Mesendoderm (in vitro differentiated cells): ENCODE measurements around the gene CREB3L1.
"Not testable (repeated sequence)": the region's sequence is repeated elsewhere in the genome, so short reads cannot be mapped to it uniquely, and the experiment has no call there.

Experiments used
- DNase-seq: peaks from one replicate; pipeline ENCODE4 v3.0.0; 2013
- H2AK5ac ChIP-seq: 2 replicates; pipeline ENCODE4 v1.6.1; 2013; ENCODE audit warnings: low read length, inconsistent platforms
- H2BK120ac ChIP-seq: 2 replicates; pipeline ENCODE4 v1.6.1; 2013; ENCODE audit warnings: low read depth, mild to moderate bottlenecking, low read length, moderate library complexity, mixed read lengths
- H2BK15ac ChIP-seq: replicated peaks from 2 replicates; pipeline ENCODE4 v1.6.1; 2013; ENCODE audit warnings: low read depth, mild to moderate bottlenecking, moderate library complexity
- H2BK5ac ChIP-seq: 2 replicates; pipeline ENCODE4 v1.6.1; 2013; ENCODE audit warnings: low read length, inconsistent platforms
- H3K18ac ChIP-seq: 2 replicates; pipeline ENCODE4 v1.6.1; 2013; ENCODE audit warnings: mild to moderate bottlenecking, low read length, mixed read lengths
- H3K23ac ChIP-seq: one replicate; pipeline ENCODE4 v1.6.1; 2013; ENCODE audit warnings: low read length
- H3K27ac ChIP-seq: 2 replicates; pipeline ENCODE4 v1.5.1; 2013; ENCODE audit warnings: low read depth, mild to moderate bottlenecking, inconsistent platforms, low read length, moderate library complexity
- H3K27me3 ChIP-seq: 2 replicates; pipeline ENCODE4 v1.6.1; 2013; ENCODE audit warnings: low read length, control low read depth, mild to moderate bottlenecking, inconsistent platforms; ENCODE audit not compliant: insufficient read depth, poor library complexity
- H3K36me3 ChIP-seq: 2 replicates; pipeline ENCODE4 v1.6.1; 2013; ENCODE audit warnings: low read length, inconsistent platforms; ENCODE audit not compliant: control insufficient read depth, insufficient read depth
- H3K4ac ChIP-seq: one replicate; pipeline ENCODE4 v1.6.1; 2013; ENCODE audit warnings: low read depth, mild to moderate bottlenecking, low read length, moderate library complexity
- H3K4me1 ChIP-seq: 2 replicates; pipeline ENCODE4 v1.6.1; 2013; ENCODE audit warnings: low read depth, low read length, inconsistent platforms; ENCODE audit not compliant: control insufficient read depth
- H3K4me2 ChIP-seq: 2 replicates; pipeline ENCODE4 v1.6.1; 2013; ENCODE audit warnings: low read length
- H3K4me3 ChIP-seq: 2 replicates; pipeline ENCODE4 v1.5.1; 2013; ENCODE audit warnings: mild to moderate bottlenecking, low read length
- H3K56ac ChIP-seq: one replicate; pipeline ENCODE4 v1.6.1; 2013; ENCODE audit warnings: low read length
- H3K79me1 ChIP-seq: 2 replicates; pipeline ENCODE4 v1.6.1; 2013; ENCODE audit warnings: low read length, inconsistent platforms
- H3K79me2 ChIP-seq: 2 replicates; pipeline ENCODE4 v1.6.1; 2013; ENCODE audit warnings: mild to moderate bottlenecking, low read length; ENCODE audit not compliant: control insufficient read depth, insufficient read depth
- H3K9ac ChIP-seq: 2 replicates; pipeline ENCODE4 v1.6.1; 2013; ENCODE audit warnings: low read length, inconsistent platforms
- H4K5ac ChIP-seq: one replicate; pipeline ENCODE4 v1.6.1; 2013; ENCODE audit warnings: low read length
- H4K8ac ChIP-seq: one replicate; pipeline ENCODE4 v1.6.1; 2013; ENCODE audit warnings: low read depth, mild to moderate bottlenecking, control low read depth, low read length, moderate library complexity
- WGBS: extraction: QIAGEN DNeasy Blood & Tissue Kit; methylation state at CpG from one replicate; pipeline ENCODE4 v1.1.7; 2013; ENCODE audit warnings: low lambda C conversion rate, missing lambda C conversion rate; ENCODE audit not compliant: insufficient coverage; ENCODE audit errors: extremely low coverage; 5-methylcytosine and 5-hydroxymethylcytosine counted together

Gene CREB3L1

GRCh38 chr11:46259347-46259746, 18.1 kb upstream of the CREB3L1 start:
- not testable (repeated sequence) for H3K9ac ChIP-seq, H2BK120ac ChIP-seq, H3K79me2 ChIP-seq, H3K79me1 ChIP-seq, H3K4me3 ChIP-seq, H3K27ac ChIP-seq, H2BK5ac ChIP-seq, H3K4me2 ChIP-seq, H3K4me1 ChIP-seq, H2AK5ac ChIP-seq, H3K36me3 ChIP-seq, H3K18ac ChIP-seq, H2BK15ac ChIP-seq, H3K4ac ChIP-seq, H3K27me3 ChIP-seq, DNase-seq, H3K23ac ChIP-seq, H4K8ac ChIP-seq, H4K5ac ChIP-seq, H3K56ac ChIP-seq
- WGBS = no CpG with 5 or more reads among the region's 5 CpGs

DNA sequence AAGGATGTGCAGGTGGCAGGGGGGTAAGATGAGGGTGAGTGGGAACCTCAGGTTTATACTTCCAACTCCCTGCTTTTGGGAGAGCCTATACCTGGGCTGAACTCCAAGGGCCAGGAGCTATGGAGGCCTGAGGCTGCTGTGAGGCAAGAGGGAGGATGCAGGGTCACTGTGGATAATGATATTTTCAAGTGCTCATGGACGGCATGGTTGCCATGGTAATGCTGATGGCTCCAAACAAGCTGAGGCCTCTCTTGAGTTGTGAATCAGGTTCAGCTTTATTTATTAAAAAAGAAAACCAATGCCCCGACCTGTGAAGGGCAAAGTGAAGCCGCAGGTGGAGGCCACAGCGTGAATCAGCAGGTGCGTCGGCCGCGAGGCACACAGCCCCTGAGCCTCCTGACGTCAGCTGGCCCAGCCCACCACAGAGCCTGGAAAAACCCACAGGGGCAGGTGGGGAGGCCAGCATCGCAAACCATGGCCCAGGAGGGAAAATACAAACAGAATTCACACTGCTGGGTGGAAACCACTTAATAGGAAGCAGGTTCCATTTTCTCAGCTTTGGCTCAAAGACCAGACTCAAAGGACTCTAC, 17.4 kb upstream of the CREB3L1 start:
- Histone ChIP-seq H4K8ac (no peak overlapping the region), H3K79me1 (no peaks in the 10 kb centered on the region), H3K23ac (no peak overlapping the region), H2BK5ac (no peak overlapping the region), H3K4ac (no peak overlapping the region), H3K79me2 (no peaks in the 10 kb centered on the region), H3K36me3 (no peaks in the 10 kb centered on the region), H2BK15ac (no peak overlapping the region), H3K27me3 (no peaks in the 10 kb centered on the region), H3K18ac (no peak overlapping the region), H2BK120ac (no peak overlapping the region), H3K4me2 (no peak overlapping the region), H2AK5ac (no peak overlapping the region), H3K56ac (no peak overlapping the region), H3K4me1 (no peaks in the 10 kb centered on the region), H3K4me3 (no peak overlapping the region), H4K5ac (no peak overlapping the region), H3K9ac (no peak overlapping the region), H3K27ac (no peak overlapping the region)
- no peak for DNase-seq
- WGBS = no CpG with 5 or more reads among the region's 10 CpGs

DNA sequence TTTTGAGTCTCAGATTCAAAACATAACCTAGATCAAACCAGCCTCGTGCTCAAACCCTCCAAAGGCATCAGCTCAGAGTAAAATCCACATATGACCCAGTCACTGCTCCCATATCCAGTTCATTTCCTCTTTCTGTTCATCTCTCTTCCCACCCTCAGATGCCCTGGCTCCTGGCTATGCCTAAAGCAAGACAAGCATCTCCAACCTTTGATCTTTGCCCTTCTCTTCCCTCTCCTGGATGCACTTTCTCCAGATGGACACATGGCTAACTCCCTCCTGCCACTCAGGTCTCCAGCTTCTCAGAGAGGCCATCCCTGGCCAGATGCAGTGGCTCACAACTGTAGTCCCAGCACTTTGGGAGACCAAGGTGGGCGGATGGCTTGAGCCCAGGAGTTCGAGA, 14.3 kb upstream of the CREB3L1 start:
- WGBS = no CpG with 5 or more reads among the region's 3 CpGs
- H3K4ac ChIP-seq = no peak overlapping the region
- H2BK5ac ChIP-seq = no peak overlapping the region
- no peaks in the 10 kb centered on the region for H3K79me2 ChIP-seq
- no peak overlapping the region for H4K5ac ChIP-seq
- H3K4me2 ChIP-seq = no peak overlapping the region
- no peak overlapping the region for H2BK15ac ChIP-seq
- no peak overlapping the region for H3K56ac ChIP-seq
- H3K36me3 ChIP-seq = no peaks in the 10 kb centered on the region
- H3K27ac ChIP-seq = no peak overlapping the region
- H3K9ac ChIP-seq = no peak overlapping the region
- no peak for DNase-seq
- H3K4me3 ChIP-seq = no peak overlapping the region
- no peak overlapping the region for H3K23ac ChIP-seq
- no peaks in the 10 kb centered on the region for H3K4me1 ChIP-seq
- H3K18ac ChIP-seq = no peak overlapping the region
- H4K8ac ChIP-seq = no peak overlapping the region
- H3K79me1 ChIP-seq = no peaks in the 10 kb centered on the region
- no peak overlapping the region for H2BK120ac ChIP-seq
- no peak overlapping the region for H2AK5ac ChIP-seq
- H3K27me3 ChIP-seq = no peaks in the 10 kb centered on the region

- whole genome bisulfite sequencing = no CpG with 5 or more reads among the region's 4 CpGs
- Histone ChIP-seq H3K4me2 (no peak overlapping the region), H2BK5ac (no peak overlapping the region), H3K4me1 (no peaks in the 10 kb centered on the region), H2BK120ac (no peak overlapping the region), H3K79me2 (no peaks in the 10 kb centered on the region), H3K9ac (no peak overlapping the region), H2AK5ac (no peak overlapping the region), H3K27ac (no peak overlapping the region), H2BK15ac (no peak overlapping the region), H4K5ac (no peak overlapping the region), H3K79me1 (no peaks in the 10 kb centered on the region), H3K4me3 (no peak overlapping the region), H3K4ac (no peak overlapping the region), H3K18ac (no peak overlapping the region), H4K8ac (no peak overlapping the region), H3K56ac (no peak overlapping the region), H3K27me3 (no peaks in the 10 kb centered on the region), H3K36me3 (no peaks in the 10 kb centered on the region), H3K23ac (no peak overlapping the region)
- no peak for DNase-seq
Measured at GRCh38 chr11:46264030-46264429, 13.4 kb upstream of the CREB3L1 start.

GRCh38 chr11:46264976-46265375, 12.5 kb upstream of the CREB3L1 start:
- Histone ChIP-seq H4K8ac (no peak overlapping the region), H3K4ac (no peak overlapping the region), H2BK5ac (no peak overlapping the region), H3K4me1 (no peaks in the 10 kb centered on the region), H4K5ac (no peak overlapping the region), H3K27me3 (no peaks in the 10 kb centered on the region), H3K27ac (no peak overlapping the region), H3K4me2 (no peak overlapping the region), H3K79me2 (no peaks in the 10 kb centered on the region), H3K56ac (no peak overlapping the region), H3K18ac (no peak overlapping the region), H2BK120ac (no peak overlapping the region), H3K36me3 (no peaks in the 10 kb centered on the region), H3K4me3 (no peak overlapping the region), H2AK5ac (no peak overlapping the region), H3K23ac (no peak overlapping the region), H3K79me1 (no peaks in the 10 kb centered on the region), H3K9ac (no peak overlapping the region), H2BK15ac (no peak overlapping the region)
- no peak for DNase-seq
- no CpG with 5 or more reads among the region's 9 CpGs for WGBS

DNA sequence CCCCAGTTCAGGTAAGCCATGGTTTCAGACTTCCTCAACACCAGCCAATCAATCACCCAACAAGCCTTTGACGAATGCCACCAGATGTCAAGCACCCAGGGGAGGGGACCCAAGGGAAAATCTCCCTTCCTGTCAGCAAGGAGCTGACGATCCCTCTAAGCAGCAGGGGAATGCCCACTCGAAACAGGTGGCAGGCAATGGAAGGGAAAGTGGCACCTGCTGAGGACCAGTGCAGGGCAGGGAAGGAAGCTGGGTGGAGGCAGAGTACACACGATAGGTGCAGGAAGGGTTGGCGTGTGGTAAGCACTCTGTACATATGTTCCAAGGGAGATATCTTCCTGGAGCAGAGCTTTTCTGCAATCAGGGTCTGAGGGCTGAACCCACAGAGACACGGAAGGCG, 11.7 kb upstream of the CREB3L1 start:
- no peak overlapping the region for H3K4ac ChIP-seq
- H4K5ac ChIP-seq = no peak overlapping the region
- no peak overlapping the region for H3K27ac ChIP-seq
- no peak overlapping the region for H3K9ac ChIP-seq
- DNase-seq = no peak
- no peaks in the 10 kb centered on the region for H3K79me1 ChIP-seq
- no peaks in the 10 kb centered on the region for H3K36me3 ChIP-seq
- no peak overlapping the region for H3K23ac ChIP-seq
- no peak overlapping the region for H2BK15ac ChIP-seq
- no peak overlapping the region for H2BK5ac ChIP-seq
- H3K79me2 ChIP-seq = no peaks in the 10 kb centered on the region
- no peak overlapping the region for H4K8ac ChIP-seq
- no peaks in the 10 kb centered on the region for H3K4me1 ChIP-seq
- no peak overlapping the region for H2AK5ac ChIP-seq
- H3K56ac ChIP-seq = no peak overlapping the region
- H3K4me2 ChIP-seq = no peak overlapping the region
- no peak overlapping the region for H3K18ac ChIP-seq
- no peak overlapping the region for H3K4me3 ChIP-seq
- WGBS = no CpG with 5 or more reads among the region's 7 CpGs
- no peaks in the 10 kb centered on the region for H3K27me3 ChIP-seq
- H2BK120ac ChIP-seq = no peak overlapping the region
